ENCODE results near the gene MAPK9.

Gene MAPK9

GRCh38 chr5:180209137-180209581, 82.7 kb downstream of the MAPK9 start, which contains the start of gene RASGEF1C:
TSS of gene RASGEF1C (minus strand) at chr5:180209211. CDS start at chr5:180138052, 71,159 bp downstream.
- peak; percentile 72 for DNase-seq (ENCODE audit: low read depth)
- H3K4me3 ChIP-seq (ENCODE audit: low read depth, low read length) = no peak within 1 kb of the TSS
- TF ChIP-seq POLR2A (IDR thresholded peaks at IDR 0.05; ENCODE audit: extremely low read depth, insufficient read length) = no peak
- peak; percentile 14 for TF ChIP-seq CTCF (IDR thresholded peaks at IDR 0.05; ENCODE audit: low read depth, low read length)

- H3K4me3 ChIP-seq (ENCODE audit: low read depth, low read length) = no peak overlapping the region
- DNase-seq (ENCODE audit: low read depth) = peak; percentile 31
- TF ChIP-seq POLR2A (IDR thresholded peaks at IDR 0.05; ENCODE audit: extremely low read depth, insufficient read length) = no peak
- no peak for TF ChIP-seq MAX (IDR thresholded peaks at IDR 0.05; ENCODE audit: low read depth, low read length)
- TF ChIP-seq MYC (IDR thresholded peaks at IDR 0.05; ENCODE audit: low read depth, low read length) = no peak
- TF ChIP-seq CTCF (IDR thresholded peaks at IDR 0.05; ENCODE audit: low read depth, low read length) = no peak
Measured at GRCh38 chr5:180208435-180209081, 83.3 kb downstream of the MAPK9 start.

- H3K4me3 ChIP-seq (ENCODE audit: low read depth, low read length) = no peak overlapping the region
- TF ChIP-seq POLR2A (IDR thresholded peaks at IDR 0.05; ENCODE audit: extremely low read depth, insufficient read length) (no peak), MYC (IDR thresholded peaks at IDR 0.05; ENCODE audit: low read depth, low read length) (no peak), MAX (IDR thresholded peaks at IDR 0.05; ENCODE audit: low read depth, low read length) (no peak)
Measured at GRCh38 chr5:180208038-180208434, 83.8 kb downstream of the MAPK9 start.

GRCh38 chr5:180207593-180207992, 84.3 kb downstream of the MAPK9 start:
- no peak for TF ChIP-seq MYC (IDR thresholded peaks at IDR 0.05; ENCODE audit: low read depth, low read length)
- no peak for TF ChIP-seq POLR2A (IDR thresholded peaks at IDR 0.05; ENCODE audit: extremely low read depth, insufficient read length)
- no peak for TF ChIP-seq MAX (IDR thresholded peaks at IDR 0.05; ENCODE audit: low read depth, low read length)
- no peak for TF ChIP-seq CTCF (IDR thresholded peaks at IDR 0.05; ENCODE audit: low read depth, low read length)
- H3K4me3 ChIP-seq (ENCODE audit: low read depth, low read length) = no peak overlapping the region
- DNase-seq (ENCODE audit: low read depth) = no peak

More at GRCh38 chr5:180208038-180208434, 83.8 kb downstream of the MAPK9 start:
- DNase-seq (ENCODE audit: low read depth) = no peak

GRCh38 chr5:180206993-180207392, 84.9 kb downstream of the MAPK9 start:
- TF ChIP-seq MYC (IDR thresholded peaks at IDR 0.05; ENCODE audit: low read depth, low read length) (no peak), CTCF (IDR thresholded peaks at IDR 0.05; ENCODE audit: low read depth, low read length) (no peak), MAX (IDR thresholded peaks at IDR 0.05; ENCODE audit: low read depth, low read length) (no peak)
- DNase-seq (ENCODE audit: low read depth) = no peak
- H3K4me3 ChIP-seq (ENCODE audit: low read depth, low read length) = no peak overlapping the region

- TF ChIP-seq CTCF (IDR thresholded peaks at IDR 0.05; ENCODE audit: low read depth, low read length) = no peak
- TF ChIP-seq MAX (IDR thresholded peaks at IDR 0.05; ENCODE audit: low read depth, low read length) = no peak
- no peak for TF ChIP-seq POLR2A (IDR thresholded peaks at IDR 0.05; ENCODE audit: extremely low read depth, insufficient read length)
- TF ChIP-seq MYC (IDR thresholded peaks at IDR 0.05; ENCODE audit: low read depth, low read length) = no peak
- no peak overlapping the region for H3K4me3 ChIP-seq (ENCODE audit: low read depth, low read length)
- no peak for DNase-seq (ENCODE audit: low read depth)
Measured at GRCh38 chr5:180205916-180206315, 86.0 kb downstream of the MAPK9 start.

All from NB4 (cell line).